ENCODE data around the gene MPG.

The MPG gene

DNA sequence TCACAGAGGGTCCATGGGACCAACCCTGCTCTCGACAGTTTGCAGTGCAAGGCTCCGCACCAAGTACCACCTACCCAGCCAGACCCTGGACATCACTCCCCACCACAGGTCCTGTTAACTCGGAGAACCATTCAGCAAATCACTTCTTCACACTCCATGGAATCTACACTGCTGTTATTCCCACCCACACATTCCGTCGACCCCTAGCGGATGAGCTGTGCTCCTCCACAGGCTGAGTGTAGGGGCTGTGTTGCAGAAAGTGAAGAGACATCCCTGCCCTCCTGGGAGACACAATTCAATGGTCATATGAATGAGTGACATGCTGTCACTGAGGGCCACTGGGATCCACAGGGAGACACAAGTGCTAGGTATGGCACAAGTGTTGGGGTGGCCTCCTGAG lies 27.5 kb downstream of the MPG start:
- Histone ChIP-seq H3K36me3 (ENCODE audit: control insufficient read depth, low read length) (peaks cover 39% of the 10 kb centered on the region), H3K4me3 (ENCODE audit: low read length) (no peak overlapping the region), H3K4me2 (ENCODE audit: low read length) (no peak overlapping the region), H3K9me3 (ENCODE audit: control insufficient read depth, insufficient read depth, low read length) (no peaks in the 10 kb centered on the region), H3F3A (ENCODE audit: control insufficient read depth, insufficient read depth) (peaks cover 11% of the 10 kb centered on the region; the same call in 1 of the 2 replicates), H3K27ac (ENCODE audit: low read depth, low read length) (no peak overlapping the region), H3K9me2 (replicated peaks; ENCODE audit: control insufficient read depth, low read length) (no peaks in the 10 kb centered on the region), H3K79me2 (ENCODE audit: control insufficient read depth, low read length) (no peaks in the 10 kb centered on the region), H3K27me3 (ENCODE audit: control insufficient read depth, low read length) (no peaks in the 10 kb centered on the region), H3K4me1 (ENCODE audit: control insufficient read depth, low read length) (no peaks in the 10 kb centered on the region), H4K20me1 (ENCODE audit: control insufficient read depth, insufficient read depth, low read depth, low read length) (no peaks in the 10 kb centered on the region)
- TF ChIP-seq, protein P1, sequence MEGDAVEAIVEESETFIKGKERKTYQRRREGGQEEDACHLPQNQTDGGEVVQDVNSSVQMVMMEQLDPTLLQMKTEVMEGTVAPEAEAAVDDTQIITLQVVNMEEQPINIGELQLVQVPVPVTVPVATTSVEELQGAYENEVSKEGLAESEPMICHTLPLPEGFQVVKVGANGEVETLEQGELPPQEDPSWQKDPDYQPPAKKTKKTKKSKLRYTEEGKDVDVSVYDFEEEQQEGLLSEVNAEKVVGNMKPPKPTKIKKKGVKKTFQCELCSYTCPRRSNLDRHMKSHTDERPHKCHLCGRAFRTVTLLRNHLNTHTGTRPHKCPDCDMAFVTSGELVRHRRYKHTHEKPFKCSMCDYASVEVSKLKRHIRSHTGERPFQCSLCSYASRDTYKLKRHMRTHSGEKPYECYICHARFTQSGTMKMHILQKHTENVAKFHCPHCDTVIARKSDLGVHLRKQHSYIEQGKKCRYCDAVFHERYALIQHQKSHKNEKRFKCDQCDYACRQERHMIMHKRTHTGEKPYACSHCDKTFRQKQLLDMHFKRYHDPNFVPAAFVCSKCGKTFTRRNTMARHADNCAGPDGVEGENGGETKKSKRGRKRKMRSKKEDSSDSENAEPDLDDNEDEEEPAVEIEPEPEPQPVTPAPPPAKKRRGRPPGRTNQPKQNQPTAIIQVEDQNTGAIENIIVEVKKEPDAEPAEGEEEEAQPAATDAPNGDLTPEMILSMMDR (IDR thresholded peaks at IDR 0.05; ENCODE audit: low read depth, low read length, poor library complexity, severe bottlenecking), result no peak
- no peak for TF ChIP-seq EZH2phosphoT487 (IDR thresholded peaks at IDR 0.05; ENCODE audit: borderline replicate concordance, low read length)

DNA sequence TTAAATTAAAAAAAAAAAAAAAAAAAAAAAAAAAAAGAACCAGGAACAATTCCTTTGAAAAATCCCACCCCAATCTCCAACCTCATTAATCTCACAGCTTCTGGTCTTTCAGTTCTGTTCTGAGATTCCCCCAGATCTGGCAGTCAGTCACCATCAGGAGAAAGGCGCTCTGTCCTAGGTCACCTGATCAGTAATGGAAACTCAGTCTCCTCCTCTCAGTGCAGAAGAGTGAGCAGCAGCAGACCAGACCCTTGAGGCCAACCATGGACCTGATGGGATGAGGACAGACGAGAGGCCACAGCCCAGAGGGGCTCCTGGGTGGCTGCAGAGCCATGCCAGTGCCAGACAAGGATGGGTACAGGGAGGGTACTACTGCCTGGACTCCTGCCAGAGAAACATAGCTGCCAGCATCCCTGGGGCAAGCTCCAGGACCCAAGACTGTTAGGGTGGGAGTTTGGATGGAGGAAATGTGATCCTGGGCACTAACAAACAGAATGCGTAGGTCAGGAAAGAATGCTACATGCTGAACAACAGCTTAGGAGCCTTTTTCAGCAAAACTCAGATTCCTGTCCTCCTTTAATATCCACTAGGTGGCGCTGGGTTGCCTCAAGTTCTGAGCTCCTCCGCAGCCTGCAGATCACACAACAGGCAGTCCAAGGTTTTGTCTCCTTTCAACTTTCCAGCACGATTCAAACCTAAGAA lies 28.7 kb downstream of the MPG start:
- Histone ChIP-seq H3K27ac (ENCODE audit: low read depth, low read length) (no peak overlapping the region), H3K4me2 (ENCODE audit: low read length) (no peak overlapping the region), H3K4me3 (ENCODE audit: low read length) (no peak overlapping the region), H3F3A (ENCODE audit: control insufficient read depth, insufficient read depth) (peaks cover 11% of the 10 kb centered on the region), H3K27me3 (ENCODE audit: control insufficient read depth, low read length) (no peaks in the 10 kb centered on the region), H3K9me3 (ENCODE audit: control insufficient read depth, insufficient read depth, low read length) (no peaks in the 10 kb centered on the region), H4K20me1 (ENCODE audit: control insufficient read depth, insufficient read depth, low read depth, low read length) (no peaks in the 10 kb centered on the region), H3K4me1 (ENCODE audit: control insufficient read depth, low read length) (no peaks in the 10 kb centered on the region), H3K79me2 (ENCODE audit: control insufficient read depth, low read length) (no peaks in the 10 kb centered on the region), H3K9me2 (replicated peaks; ENCODE audit: control insufficient read depth, low read length) (no peaks in the 10 kb centered on the region), H3K36me3 (ENCODE audit: control insufficient read depth, low read length) (peaks cover 43% of the 10 kb centered on the region)
- no peak for TF ChIP-seq EZH2phosphoT487 (IDR thresholded peaks at IDR 0.05; ENCODE audit: borderline replicate concordance, low read length)
- TF ChIP-seq, protein P1 (IDR thresholded peaks at IDR 0.05; ENCODE audit: low read depth, low read length, poor library complexity, severe bottlenecking), result peak; percentile 85

DNA sequence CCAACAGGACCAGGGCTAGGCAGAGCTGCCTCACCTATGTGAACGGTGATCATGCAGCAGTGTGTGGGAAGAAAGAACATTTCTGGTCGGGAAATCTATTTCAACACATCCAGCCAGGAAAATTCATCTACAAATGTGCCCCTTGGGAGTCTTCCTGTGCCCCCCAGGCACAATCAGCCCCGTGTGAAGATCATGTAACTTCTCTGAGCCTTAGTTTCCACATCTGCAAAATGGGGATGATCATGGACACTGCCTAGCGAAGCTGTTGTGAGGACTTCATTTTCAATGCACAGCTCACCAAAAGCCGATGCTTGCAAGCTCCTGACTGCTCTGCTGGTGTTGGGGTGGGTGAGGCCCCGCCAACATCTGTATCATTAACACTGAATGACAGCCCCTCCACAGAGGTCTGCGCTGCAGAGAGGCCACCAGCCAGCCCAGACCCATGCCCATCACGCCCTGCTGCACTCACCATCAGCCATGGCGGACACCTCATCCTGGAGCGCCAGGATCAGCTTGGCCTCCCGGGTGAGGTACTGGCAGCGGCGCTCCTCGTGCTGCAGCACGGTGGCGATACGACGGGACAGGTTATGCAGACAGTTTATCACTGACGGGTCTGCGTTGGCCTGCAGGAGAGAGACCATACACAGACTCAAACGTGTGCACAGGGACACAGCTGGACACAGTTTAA lies 34.3 kb downstream of the MPG start:
- H3F3A ChIP-seq (ENCODE audit: control insufficient read depth, insufficient read depth), result peaks cover 11% of the 10 kb centered on the region
- H3K4me3 ChIP-seq (ENCODE audit: low read length), result no peak overlapping the region
- TF ChIP-seq, protein P1 (IDR thresholded peaks at IDR 0.05; ENCODE audit: low read depth, low read length, poor library complexity, severe bottlenecking), result no peak
- TF ChIP-seq EZH2phosphoT487 (IDR thresholded peaks at IDR 0.05; ENCODE audit: borderline replicate concordance, low read length), result no peak
- H4K20me1 ChIP-seq (ENCODE audit: control insufficient read depth, insufficient read depth, low read depth, low read length), result no peaks in the 10 kb centered on the region
- no peaks in the 10 kb centered on the region for H3K27me3 ChIP-seq (ENCODE audit: control insufficient read depth, low read length)
- no peak overlapping the region for H3K4me2 ChIP-seq (ENCODE audit: low read length)
- no peak overlapping the region for H3K27ac ChIP-seq (ENCODE audit: low read depth, low read length)
- H3K79me2 ChIP-seq (ENCODE audit: control insufficient read depth, low read length), result no peaks in the 10 kb centered on the region
- no peaks in the 10 kb centered on the region for H3K9me2 ChIP-seq (replicated peaks; ENCODE audit: control insufficient read depth, low read length)
- H3K4me1 ChIP-seq (ENCODE audit: control insufficient read depth, low read length), result no peaks in the 10 kb centered on the region
- H3K9me3 ChIP-seq (ENCODE audit: control insufficient read depth, insufficient read depth, low read length), result no peaks in the 10 kb centered on the region
- H3K36me3 ChIP-seq (ENCODE audit: control insufficient read depth, low read length), result peaks cover 58% of the 10 kb centered on the region

Measured in DOHH2 (cell line).